ENCODE results near the gene CADM3. TPM values are rescaled to one million over a fixed set of nuclear protein-coding genes. Genes with fewer than 3 reads are reported as not detected.

Gene CADM3
- total and polyA plus RNA-seq, 4 donors: 46.4 to 263 (median 181) TPM

DNA sequence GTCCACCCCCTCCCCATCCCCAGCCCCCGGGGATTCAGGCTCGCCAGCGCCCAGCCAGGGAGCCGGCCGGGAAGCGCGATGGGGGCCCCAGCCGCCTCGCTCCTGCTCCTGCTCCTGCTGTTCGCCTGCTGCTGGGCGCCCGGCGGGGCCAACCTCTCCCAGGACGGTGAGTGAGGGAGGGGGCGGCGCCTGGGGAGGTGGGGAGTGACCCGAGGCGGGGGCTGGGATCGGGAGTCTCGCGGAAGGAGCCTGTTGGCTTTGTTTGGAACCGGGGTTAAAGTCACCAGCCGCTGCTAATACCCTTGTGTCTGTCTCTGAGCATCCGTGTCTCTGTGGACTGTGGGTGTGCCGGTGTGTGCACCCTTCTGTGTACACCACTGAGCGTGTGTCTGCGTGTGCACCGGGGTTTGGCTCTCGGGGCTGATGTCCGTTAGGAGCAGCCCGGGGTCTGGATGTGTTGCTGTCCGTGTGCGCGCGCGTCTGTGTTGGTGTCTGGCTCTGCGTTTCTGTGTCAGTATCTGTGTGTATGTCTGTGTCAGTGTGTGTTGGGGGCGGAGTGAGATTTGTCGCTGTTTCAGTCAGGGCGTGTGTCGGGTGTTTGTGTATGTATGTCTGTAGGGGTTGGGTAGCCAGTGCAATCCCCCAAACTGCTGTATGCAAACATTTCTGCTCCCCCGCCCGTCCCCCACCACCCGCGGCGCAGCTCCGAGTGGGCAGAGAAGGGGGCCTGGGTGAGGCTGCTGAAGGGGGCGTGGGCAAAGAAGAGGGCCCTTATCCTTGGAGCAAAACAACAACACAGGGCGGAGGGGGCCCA lies 480 bp downstream of the CADM3 start:
- H3K27ac ChIP-seq (ENCODE audit: low read depth, low read length): peak overlapping the region; percentile 51
- H3K36me3 ChIP-seq (ENCODE audit: control insufficient read depth, insufficient read depth, low read length): no peaks in the 10 kb centered on the region
- H3K4me3 ChIP-seq (ENCODE audit: low read depth, low read length): peak overlapping the region; percentile 64
- no peaks in the 10 kb centered on the region for H3K9me3 ChIP-seq (ENCODE audit: control insufficient read depth, insufficient read depth, low read length)
- peak in 2 of 6 donors; percentile 79 to 92 for DNase-seq (ENCODE audit: low read depth in 4 of 6, low spot score in 6 of 6)
- H3K27me3 ChIP-seq (ENCODE audit: control insufficient read depth, insufficient read depth, low read length): no peaks in the 10 kb centered on the region
- peaks cover 25% of the 10 kb centered on the region for H3K4me1 ChIP-seq (ENCODE audit: control insufficient read depth, insufficient read depth, low read length)
- under 1% methylated on average over 23 of the region's 49 CpGs for WGBS (ENCODE audit: insufficient coverage)

DNA sequence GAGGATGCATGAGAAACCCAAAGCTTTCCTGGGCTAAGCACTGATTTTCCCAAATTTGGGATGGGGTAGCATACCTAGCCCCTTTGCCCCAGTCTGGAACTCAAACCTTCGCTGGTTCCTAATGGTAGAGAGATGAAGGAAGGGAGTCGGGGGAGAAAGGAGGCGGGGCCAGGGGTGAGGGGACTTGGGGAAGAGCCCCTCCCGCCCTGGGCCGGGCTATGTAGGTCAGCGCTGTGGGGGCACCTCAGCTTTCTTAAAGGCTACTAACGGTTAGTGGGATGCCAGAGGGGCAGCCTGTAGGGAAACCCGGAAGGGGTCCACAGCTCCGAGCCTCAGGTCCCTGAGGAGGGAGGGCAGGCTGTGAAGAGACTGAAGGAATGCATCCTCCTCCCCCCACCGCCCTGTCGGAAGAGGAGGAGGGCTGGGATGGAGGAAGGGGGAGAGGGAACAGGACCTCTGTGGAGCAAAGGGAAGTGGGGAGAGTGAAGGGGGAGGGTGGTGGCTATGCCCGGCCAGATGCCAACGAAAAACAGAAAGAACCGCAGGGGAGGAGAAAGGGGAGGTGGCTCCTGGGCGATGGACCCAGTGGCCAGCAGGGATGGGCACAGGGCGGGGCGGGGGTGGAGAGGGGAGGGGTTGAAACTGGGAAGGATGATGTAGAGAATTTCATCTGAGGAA lies 1.3 kb downstream of the CADM3 start:
- Histone ChIP-seq H3K27me3 (ENCODE audit: control insufficient read depth, insufficient read depth, low read length) (no peaks in the 10 kb centered on the region), H3K36me3 (ENCODE audit: control insufficient read depth, insufficient read depth, low read length) (no peaks in the 10 kb centered on the region), H3K4me1 (ENCODE audit: control insufficient read depth, insufficient read depth, low read length) (peaks cover 25% of the 10 kb centered on the region), H3K4me3 (ENCODE audit: low read depth, low read length) (peak overlapping the region; percentile 64), H3K9me3 (ENCODE audit: control insufficient read depth, insufficient read depth, low read length) (no peaks in the 10 kb centered on the region), H3K27ac (ENCODE audit: low read depth, low read length) (peak overlapping the region; percentile 51)
- WGBS (ENCODE audit: insufficient coverage): 0% methylated on average over 6 of the region's 17 CpGs
- peak in 2 of 6 donors; percentile 71 to 83 for DNase-seq (ENCODE audit: low read depth in 4 of 6, low spot score in 6 of 6)

DNA sequence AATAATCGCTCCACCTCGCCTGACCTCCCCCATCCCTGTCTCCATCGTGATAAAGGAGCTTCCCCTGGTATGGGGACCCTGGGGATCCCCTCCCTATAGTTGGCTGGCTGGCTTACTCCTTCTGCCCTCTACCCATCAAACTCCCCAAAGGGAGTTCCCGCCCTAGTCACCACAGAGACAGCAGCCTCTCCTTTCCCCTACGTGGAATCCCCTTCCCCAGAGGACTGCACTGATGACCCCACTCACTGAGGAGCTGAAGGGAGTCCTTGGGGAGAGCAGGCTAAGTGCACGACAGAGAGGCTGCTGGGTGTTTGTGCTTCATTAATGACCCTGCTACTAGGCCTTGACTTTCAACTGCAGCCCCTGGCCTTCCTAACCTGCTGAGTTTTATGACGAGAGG lies 1.9 kb downstream of the CADM3 start:
- no peak overlapping the region for H3K27ac ChIP-seq (ENCODE audit: low read depth, low read length)
- H3K9me3 ChIP-seq (ENCODE audit: control insufficient read depth, insufficient read depth, low read length): no peaks in the 10 kb centered on the region
- WGBS (ENCODE audit: insufficient coverage): 0% methylated on average over 3 of the region's 7 CpGs
- H3K4me3 ChIP-seq (ENCODE audit: low read depth, low read length): no peak overlapping the region
- DNase-seq (ENCODE audit: low read depth in 4 of 6, low spot score in 6 of 6): no peak
- no peaks in the 10 kb centered on the region for H3K36me3 ChIP-seq (ENCODE audit: control insufficient read depth, insufficient read depth, low read length)
- no peaks in the 10 kb centered on the region for H3K27me3 ChIP-seq (ENCODE audit: control insufficient read depth, insufficient read depth, low read length)
- peaks cover 25% of the 10 kb centered on the region for H3K4me1 ChIP-seq (ENCODE audit: control insufficient read depth, insufficient read depth, low read length)

DNA sequence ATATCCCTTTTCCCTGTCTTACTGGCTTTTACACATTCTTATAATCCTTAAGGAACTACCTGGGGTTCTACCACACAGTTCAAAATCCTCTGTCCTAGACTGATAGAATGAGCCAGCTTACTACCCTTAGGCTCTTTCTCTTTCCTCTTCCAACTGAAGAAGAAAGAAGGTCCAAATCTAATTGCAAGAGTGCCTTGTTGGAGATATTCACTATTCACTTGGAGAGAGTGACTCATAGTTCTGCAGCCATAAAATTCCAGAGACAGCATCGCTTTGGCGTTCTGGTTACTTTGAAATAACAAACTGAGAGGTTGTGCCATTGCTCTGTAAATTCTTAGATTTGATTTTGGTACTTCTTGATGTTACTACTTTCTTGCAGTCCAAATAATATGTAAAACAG lies 4.2 kb downstream of the CADM3 start:
- no peak for DNase-seq (ENCODE audit: low read depth in 4 of 6, low spot score in 6 of 6)
- H3K9me3 ChIP-seq (ENCODE audit: control insufficient read depth, insufficient read depth, low read length): no peaks in the 10 kb centered on the region
- no peak overlapping the region for H3K4me3 ChIP-seq (ENCODE audit: low read depth, low read length)
- H3K36me3 ChIP-seq (ENCODE audit: control insufficient read depth, insufficient read depth, low read length): no peaks in the 10 kb centered on the region
- WGBS (ENCODE audit: insufficient coverage): no CpG with 5 or more reads among the region's 2 CpGs
- no peak overlapping the region for H3K27ac ChIP-seq (ENCODE audit: low read depth, low read length)
- H3K4me1 ChIP-seq (ENCODE audit: control insufficient read depth, insufficient read depth, low read length): peaks cover 25% of the 10 kb centered on the region
- no peaks in the 10 kb centered on the region for H3K27me3 ChIP-seq (ENCODE audit: control insufficient read depth, insufficient read depth, low read length)

DNA sequence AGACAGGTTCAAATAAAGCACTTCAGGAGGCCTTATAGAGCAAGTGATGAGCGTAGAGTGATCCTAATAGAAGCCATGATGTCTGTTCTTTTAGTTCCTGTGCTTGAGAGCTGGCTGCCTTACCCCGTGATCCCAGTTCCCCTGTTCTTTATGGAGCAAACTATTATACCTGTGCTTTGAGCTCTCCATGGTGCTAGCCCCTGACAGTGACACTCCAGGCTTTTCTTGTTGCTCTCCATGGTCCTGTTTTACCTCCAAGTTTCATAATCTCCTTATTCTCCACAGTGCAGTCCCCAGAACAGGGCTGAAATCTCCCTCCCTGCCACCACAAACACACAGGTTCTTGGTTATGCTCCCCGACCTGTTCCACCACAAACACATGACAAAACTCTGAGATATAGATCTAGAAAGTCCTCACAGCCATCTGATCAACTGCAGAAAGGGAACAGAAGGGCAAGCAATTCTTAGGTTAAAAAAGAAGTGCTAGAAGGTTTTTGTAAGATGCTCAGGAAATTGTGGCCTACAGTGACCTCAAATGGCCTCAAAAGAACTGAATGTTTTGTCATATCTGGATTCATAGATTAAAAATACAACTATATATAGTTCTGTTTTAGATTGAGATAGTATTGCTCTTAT lies 6.0 kb downstream of the CADM3 start:
- peak in 2 of 6 donors; percentile 32 to 75 for DNase-seq (ENCODE audit: low read depth in 4 of 6, low spot score in 6 of 6)
- Histone ChIP-seq H3K36me3 (ENCODE audit: control insufficient read depth, insufficient read depth, low read length) (no peaks in the 10 kb centered on the region), H3K4me3 (ENCODE audit: low read depth, low read length) (no peak overlapping the region), H3K27ac (ENCODE audit: low read depth, low read length) (no peak overlapping the region), H3K27me3 (ENCODE audit: control insufficient read depth, insufficient read depth, low read length) (no peaks in the 10 kb centered on the region), H3K9me3 (ENCODE audit: control insufficient read depth, insufficient read depth, low read length) (no peaks in the 10 kb centered on the region), H3K4me1 (ENCODE audit: control insufficient read depth, insufficient read depth, low read length) (peaks cover 17% of the 10 kb centered on the region)
- WGBS (ENCODE audit: insufficient coverage): 51% methylated on average over 3 of the region's 3 CpGs

GRCh38 chr1:159179906-159180305 lies 8.5 kb downstream of the CADM3 start:
- Histone ChIP-seq H3K36me3 (ENCODE audit: control insufficient read depth, insufficient read depth, low read length) (no peaks in the 10 kb centered on the region), H3K4me3 (ENCODE audit: low read depth, low read length) (no peak overlapping the region), H3K4me1 (ENCODE audit: control insufficient read depth, insufficient read depth, low read length) (peaks cover 5% of the 10 kb centered on the region), H3K27ac (ENCODE audit: low read depth, low read length) (no peak overlapping the region), H3K9me3 (ENCODE audit: control insufficient read depth, insufficient read depth, low read length) (no peaks in the 10 kb centered on the region), H3K27me3 (ENCODE audit: control insufficient read depth, insufficient read depth, low read length) (no peaks in the 10 kb centered on the region)
- no peak for DNase-seq (ENCODE audit: low read depth in 4 of 6, low spot score in 6 of 6)

DNA sequence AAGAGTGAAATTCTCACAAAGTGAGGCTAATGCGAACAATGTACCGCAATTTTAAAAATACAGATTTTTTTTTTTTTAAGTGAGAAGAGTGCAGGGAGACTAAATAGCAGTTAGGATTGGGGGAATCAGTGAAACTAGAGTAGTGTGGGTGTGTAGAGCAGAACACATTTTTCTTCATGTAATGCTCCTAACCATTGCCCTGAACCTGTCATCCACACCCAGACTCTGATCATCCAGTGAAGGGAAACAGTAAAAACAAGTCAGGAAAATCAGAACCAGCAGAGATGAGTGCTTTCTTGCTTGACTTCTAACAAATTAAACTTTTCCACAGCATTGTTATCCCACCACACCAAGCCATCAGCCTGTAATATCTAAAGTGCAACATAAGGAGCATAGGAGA lies 9.1 kb downstream of the CADM3 start:
- Histone ChIP-seq H3K4me3 (ENCODE audit: low read depth, low read length) (no peak overlapping the region), H3K27me3 (ENCODE audit: control insufficient read depth, insufficient read depth, low read length) (no peaks in the 10 kb centered on the region), H3K4me1 (ENCODE audit: control insufficient read depth, insufficient read depth, low read length) (peaks cover 5% of the 10 kb centered on the region), H3K9me3 (ENCODE audit: control insufficient read depth, insufficient read depth, low read length) (no peaks in the 10 kb centered on the region), H3K27ac (ENCODE audit: low read depth, low read length) (no peak overlapping the region), H3K36me3 (ENCODE audit: control insufficient read depth, insufficient read depth, low read length) (no peaks in the 10 kb centered on the region)
- no CpG with 5 or more reads among the region's 2 CpGs for WGBS (ENCODE audit: insufficient coverage)
- DNase-seq (ENCODE audit: low read depth in 4 of 6, low spot score in 6 of 6): no peak

- peak in 1 of 6 donors; percentile 42 for DNase-seq (ENCODE audit: low read depth in 4 of 6, low spot score in 6 of 6)
- Histone ChIP-seq H3K4me1 (ENCODE audit: control insufficient read depth, insufficient read depth, low read length) (peaks cover 5% of the 10 kb centered on the region), H3K9me3 (ENCODE audit: control insufficient read depth, insufficient read depth, low read length) (no peaks in the 10 kb centered on the region), H3K36me3 (ENCODE audit: control insufficient read depth, insufficient read depth, low read length) (no peaks in the 10 kb centered on the region), H3K27ac (ENCODE audit: low read depth, low read length) (no peak overlapping the region), H3K4me3 (ENCODE audit: low read depth, low read length) (no peak overlapping the region), H3K27me3 (ENCODE audit: control insufficient read depth, insufficient read depth, low read length) (no peaks in the 10 kb centered on the region)
- WGBS (ENCODE audit: insufficient coverage): 18% methylated on average over 3 of the region's 4 CpGs
Observed at GRCh38 chr1:159181328-159182024, 10.1 kb downstream of the CADM3 start.

DNA sequence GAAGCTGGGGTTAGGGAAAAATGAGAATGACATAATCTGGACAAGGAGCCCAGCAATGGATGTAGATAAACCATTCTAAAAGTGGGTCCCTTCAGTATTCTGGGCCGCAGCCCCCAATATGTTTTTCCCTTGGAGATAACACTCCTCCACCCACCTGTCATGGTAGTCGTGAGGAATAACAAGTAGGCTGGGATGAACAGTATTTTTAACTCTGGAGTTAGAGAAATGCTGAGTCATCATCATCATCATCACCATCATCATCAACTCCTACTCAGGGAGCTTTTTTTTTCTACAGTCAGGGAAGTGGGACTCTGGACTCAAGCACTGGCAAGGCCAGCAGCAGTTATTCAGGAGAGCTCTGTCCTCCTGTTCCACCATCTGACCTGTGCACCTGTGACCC lies 12.8 kb downstream of the CADM3 start:
- Histone ChIP-seq H3K4me1 (ENCODE audit: control insufficient read depth, insufficient read depth, low read length) (peaks cover 13% of the 10 kb centered on the region), H3K27me3 (ENCODE audit: control insufficient read depth, insufficient read depth, low read length) (no peaks in the 10 kb centered on the region), H3K9me3 (ENCODE audit: control insufficient read depth, insufficient read depth, low read length) (no peaks in the 10 kb centered on the region), H3K4me3 (ENCODE audit: low read depth, low read length) (no peak overlapping the region), H3K27ac (ENCODE audit: low read depth, low read length) (no peak overlapping the region), H3K36me3 (ENCODE audit: control insufficient read depth, insufficient read depth, low read length) (no peaks in the 10 kb centered on the region)
- WGBS (ENCODE audit: insufficient coverage): no CpG with 5 or more reads among the region's 2 CpGs
- DNase-seq (ENCODE audit: low read depth in 4 of 6, low spot score in 6 of 6): no peak
